Measurements from ENCODE around the gene NCLN. TPM values are rescaled to one million over a fixed set of nuclear protein-coding genes. Genes with fewer than 3 reads are reported as not detected.
"Not testable (repeated sequence)": the region's sequence is repeated elsewhere in the genome, so short reads cannot be mapped to it uniquely, and the experiment has no call there.

NCLN gene
- total and polyA plus RNA-seq, 9 donors: 14.9 to 37.4 (median 32.4) TPM

GRCh38 chr19:3227054-3227626 lies 41.4 kb downstream of the NCLN start:
- Histone ChIP-seq H3K27me3 (ENCODE audit: control insufficient read depth, insufficient read depth, low read length) (peaks cover 61% of the 10 kb centered on the region), H3K4me3 (ENCODE audit: low read length) (no peak overlapping the region), H3K4me1 (ENCODE audit: control insufficient read depth, insufficient read depth, low read length) (peaks cover 3% of the 10 kb centered on the region), H3K36me3 (ENCODE audit: control insufficient read depth, insufficient read depth, low read length) (no peaks in the 10 kb centered on the region), H3K27ac (ENCODE audit: low read length) (no peak overlapping the region), H3K9me3 (replicated peaks; ENCODE audit: control insufficient read depth, low read depth, low read length) (no peaks in the 10 kb centered on the region)
- DNase-seq: no peak
- 75% methylated on average over 7 of the region's 12 CpGs for WGBS (ENCODE audit: insufficient coverage)

GRCh38 chr19:3229346-3229743 lies 43.6 kb downstream of the NCLN start:
- 58% methylated on average over 7 of the region's 9 CpGs for WGBS (ENCODE audit: insufficient coverage)
- no peak for DNase-seq
- H3K36me3 ChIP-seq (ENCODE audit: control insufficient read depth, insufficient read depth, low read length): no peaks in the 10 kb centered on the region
- H3K4me1 ChIP-seq (ENCODE audit: control insufficient read depth, insufficient read depth, low read length): peaks cover 3% of the 10 kb centered on the region
- no peak overlapping the region for H3K27ac ChIP-seq (ENCODE audit: low read length)
- no peaks in the 10 kb centered on the region for H3K9me3 ChIP-seq (replicated peaks; ENCODE audit: control insufficient read depth, low read depth, low read length)
- H3K4me3 ChIP-seq (ENCODE audit: low read length): no peak overlapping the region
- H3K27me3 ChIP-seq (ENCODE audit: control insufficient read depth, insufficient read depth, low read length): peaks cover 53% of the 10 kb centered on the region

GRCh38 chr19:3229888-3230496 lies 44.3 kb downstream of the NCLN start:
- no peaks in the 10 kb centered on the region for H3K9me3 ChIP-seq (replicated peaks; ENCODE audit: control insufficient read depth, low read depth, low read length)
- H3K4me1 ChIP-seq (ENCODE audit: control insufficient read depth, insufficient read depth, low read length): peaks cover 3% of the 10 kb centered on the region
- H3K36me3 ChIP-seq (ENCODE audit: control insufficient read depth, insufficient read depth, low read length): no peaks in the 10 kb centered on the region
- no peak overlapping the region for H3K27ac ChIP-seq (ENCODE audit: low read length)
- H3K4me3 ChIP-seq (ENCODE audit: low read length): no peak overlapping the region
- 77% methylated on average over 2 of the region's 4 CpGs for WGBS (ENCODE audit: insufficient coverage)
- H3K27me3 ChIP-seq (ENCODE audit: control insufficient read depth, insufficient read depth, low read length): peaks cover 51% of the 10 kb centered on the region
- no peak for DNase-seq

DNA sequence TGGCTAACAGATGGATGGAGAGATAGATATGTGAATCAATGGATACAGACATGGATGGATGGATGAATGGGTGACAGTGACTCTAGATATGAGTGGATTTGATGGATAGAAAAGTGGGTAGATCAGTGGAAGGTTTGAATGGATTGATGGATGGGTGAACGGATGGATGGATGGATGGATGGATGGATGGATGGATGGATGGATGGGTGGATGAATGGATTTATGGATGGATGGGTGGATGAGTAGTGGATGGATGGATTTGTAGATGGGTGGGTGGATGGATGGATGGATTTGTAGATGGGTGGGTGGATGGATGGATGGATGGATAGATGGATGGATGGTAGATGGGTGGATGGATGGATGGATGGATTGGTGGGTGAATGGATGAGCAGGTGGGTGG lies 45.6 kb downstream of the NCLN start:
- Histone ChIP-seq H3K4me1 (ENCODE audit: control insufficient read depth, insufficient read depth, low read length) (peaks cover 3% of the 10 kb centered on the region), H3K27me3 (ENCODE audit: control insufficient read depth, insufficient read depth, low read length) (peaks cover 41% of the 10 kb centered on the region), H3K27ac (ENCODE audit: low read length) (no peak overlapping the region), H3K4me3 (ENCODE audit: low read length) (no peak overlapping the region), H3K9me3 (replicated peaks; ENCODE audit: control insufficient read depth, low read depth, low read length) (no peaks in the 10 kb centered on the region), H3K36me3 (ENCODE audit: control insufficient read depth, insufficient read depth, low read length) (no peaks in the 10 kb centered on the region)
- WGBS (ENCODE audit: insufficient coverage): 100% methylated on average over 1 of the region's 1 CpG
- no peak for DNase-seq

DNA sequence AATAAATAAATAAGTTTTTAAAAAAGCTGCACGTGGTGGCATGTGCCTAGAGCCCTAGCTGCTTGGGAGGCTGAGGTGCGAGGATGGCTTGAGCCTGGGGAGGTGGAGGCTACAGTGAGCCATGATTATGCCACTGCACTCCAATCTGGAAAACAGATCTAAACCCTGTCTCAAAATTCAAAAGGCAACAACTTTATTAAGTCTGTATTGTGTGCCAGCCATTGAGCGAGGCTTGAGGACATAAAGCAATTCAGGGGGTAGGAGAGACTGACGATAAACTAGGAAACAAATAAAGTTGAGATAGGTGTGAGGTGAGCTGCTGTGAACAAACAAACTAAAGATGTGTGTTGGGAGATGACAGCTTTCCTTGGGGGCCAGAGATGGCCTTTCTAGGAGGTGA lies 47.4 kb downstream of the NCLN start:
- Histone ChIP-seq H3K27me3 (ENCODE audit: control insufficient read depth, insufficient read depth, low read length) (peaks cover 23% of the 10 kb centered on the region), H3K36me3 (ENCODE audit: control insufficient read depth, insufficient read depth, low read length) (no peaks in the 10 kb centered on the region), H3K27ac (ENCODE audit: low read length) (no peak overlapping the region), H3K9me3 (replicated peaks; ENCODE audit: control insufficient read depth, low read depth, low read length) (no peaks in the 10 kb centered on the region), H3K4me1 (ENCODE audit: control insufficient read depth, insufficient read depth, low read length) (peaks cover 2% of the 10 kb centered on the region), H3K4me3 (ENCODE audit: low read length) (no peak overlapping the region)
- no peak for DNase-seq
- whole genome bisulfite sequencing (ENCODE audit: insufficient coverage): 68% methylated on average over 2 of the region's 4 CpGs

GRCh38 chr19:3233831-3234230 lies 48.1 kb downstream of the NCLN start:
- Histone ChIP-seq H3K27ac (ENCODE audit: low read length) (no peak overlapping the region), H3K36me3 (ENCODE audit: control insufficient read depth, insufficient read depth, low read length) (no peaks in the 10 kb centered on the region), H3K9me3 (replicated peaks; ENCODE audit: control insufficient read depth, low read depth, low read length) (no peaks in the 10 kb centered on the region), H3K27me3 (ENCODE audit: control insufficient read depth, insufficient read depth, low read length) (peaks cover 17% of the 10 kb centered on the region), H3K4me1 (ENCODE audit: control insufficient read depth, insufficient read depth, low read length) (no peaks in the 10 kb centered on the region), H3K4me3 (ENCODE audit: low read length) (no peak overlapping the region)
- no peak for DNase-seq
- no CpG with 5 or more reads among the region's 4 CpGs for WGBS (ENCODE audit: insufficient coverage)

DNA sequence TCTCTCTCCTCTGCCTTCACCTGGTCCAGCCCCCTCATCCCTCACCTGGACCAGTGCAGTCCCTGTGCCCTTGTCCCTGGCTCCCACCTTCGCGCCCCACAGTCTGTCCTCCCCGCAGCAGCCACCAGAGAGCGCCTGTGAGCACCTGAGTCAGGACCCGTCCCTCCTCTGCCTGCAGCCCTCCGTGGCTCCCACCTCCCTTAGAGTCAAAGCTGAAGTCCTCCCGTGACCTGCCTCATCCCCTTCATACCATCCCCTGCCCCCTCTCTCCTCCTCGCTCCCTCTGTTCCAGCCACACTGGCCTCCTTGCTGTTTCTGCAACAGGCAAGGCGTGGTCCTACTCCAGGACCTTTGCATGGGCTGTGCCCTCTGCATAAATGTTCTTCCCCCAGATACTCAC lies 49.1 kb downstream of the NCLN start:
- H3K27me3 ChIP-seq (ENCODE audit: control insufficient read depth, insufficient read depth, low read length): peaks cover 7% of the 10 kb centered on the region
- no peak overlapping the region for H3K4me3 ChIP-seq (ENCODE audit: low read length)
- no peak for DNase-seq
- no peaks in the 10 kb centered on the region for H3K36me3 ChIP-seq (ENCODE audit: control insufficient read depth, insufficient read depth, low read length)
- H3K4me1 ChIP-seq (ENCODE audit: control insufficient read depth, insufficient read depth, low read length): no peaks in the 10 kb centered on the region
- H3K27ac ChIP-seq (ENCODE audit: low read length): no peak overlapping the region
- WGBS (ENCODE audit: insufficient coverage): 66% methylated on average over 9 of the region's 9 CpGs
- H3K9me3 ChIP-seq (replicated peaks; ENCODE audit: control insufficient read depth, low read depth, low read length): no peaks in the 10 kb centered on the region

GRCh38 chr19:3235604-3236003 lies 49.9 kb downstream of the NCLN start:
- 79% methylated on average over 2 of the region's 2 CpGs for WGBS (ENCODE audit: insufficient coverage)
- H3K9me3 ChIP-seq (replicated peaks; ENCODE audit: control insufficient read depth, low read depth, low read length); H3K36me3 ChIP-seq (ENCODE audit: control insufficient read depth, insufficient read depth, low read length); H3K27me3 ChIP-seq (ENCODE audit: control insufficient read depth, insufficient read depth, low read length); H3K4me3 ChIP-seq (ENCODE audit: low read length); H3K27ac ChIP-seq (ENCODE audit: low read length); H3K4me1 ChIP-seq (ENCODE audit: control insufficient read depth, insufficient read depth, low read length); DNase-seq: not testable (repeated sequence)

DNA sequence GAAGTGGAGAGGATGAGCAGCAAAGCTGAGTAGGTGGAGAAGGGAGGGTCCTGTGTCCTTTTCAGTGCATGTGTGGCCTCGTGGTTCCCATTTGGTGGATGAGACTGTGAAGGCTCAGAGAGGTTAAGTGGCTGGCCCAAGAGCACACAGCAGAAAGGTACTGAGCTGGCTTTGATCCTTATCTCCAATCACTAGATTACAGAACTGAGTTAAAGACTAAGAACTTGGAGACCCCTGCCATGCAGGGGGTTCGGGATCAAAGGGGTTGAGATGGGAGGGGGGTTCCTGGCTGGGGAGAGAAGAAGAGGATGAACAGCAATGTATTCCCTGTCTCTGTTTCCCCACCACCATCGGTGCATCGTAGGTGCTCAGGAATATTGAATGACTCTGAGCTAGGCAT lies 50.5 kb downstream of the NCLN start:
- Histone ChIP-seq H3K9me3 (replicated peaks; ENCODE audit: control insufficient read depth, low read depth, low read length) (no peaks in the 10 kb centered on the region), H3K27ac (ENCODE audit: low read length) (no peak overlapping the region), H3K36me3 (ENCODE audit: control insufficient read depth, insufficient read depth, low read length) (no peaks in the 10 kb centered on the region), H3K27me3 (ENCODE audit: control insufficient read depth, insufficient read depth, low read length) (no peaks in the 10 kb centered on the region), H3K4me3 (ENCODE audit: low read length) (no peak overlapping the region), H3K4me1 (ENCODE audit: control insufficient read depth, insufficient read depth, low read length) (no peaks in the 10 kb centered on the region)
- no peak for DNase-seq
- WGBS (ENCODE audit: insufficient coverage): no CpG with 5 or more reads among the region's 4 CpGs

- no peaks in the 10 kb centered on the region for H3K9me3 ChIP-seq (replicated peaks; ENCODE audit: control insufficient read depth, low read depth, low read length)
- H3K27me3 ChIP-seq (ENCODE audit: control insufficient read depth, insufficient read depth, low read length): no peaks in the 10 kb centered on the region
- H3K36me3 ChIP-seq (ENCODE audit: control insufficient read depth, insufficient read depth, low read length): no peaks in the 10 kb centered on the region
- no peak overlapping the region for H3K4me3 ChIP-seq (ENCODE audit: low read length)
- WGBS (ENCODE audit: insufficient coverage): 100% methylated on average over 3 of the region's 7 CpGs
- DNase-seq: no peak
- H3K27ac ChIP-seq (ENCODE audit: low read length): no peak overlapping the region
- H3K4me1 ChIP-seq (ENCODE audit: control insufficient read depth, insufficient read depth, low read length): no peaks in the 10 kb centered on the region
These were observed 52.4 kb downstream of the NCLN start for GRCh38 chr19:3238066-3238561.
